Bronchial epithelial cell (primary cell): ENCODE results near the gene CCT2. TPM values are rescaled to one million over a fixed set of nuclear protein-coding genes. Genes with fewer than 3 reads are reported as not detected.

ENCODE experiments used
- DNase-seq: peaks from one replicate; pipeline ENCODE4 v3.0.0-alpha.2; 2010; ENCODE audit warnings: low read depth
- FAIRE-seq: peaks from 2 replicates; lab custom pipeline; 2011; peaks lifted over from hg19 to GRCh38; lab: Jason Lieb, UNC
- H3K27me3 ChIP-seq: 2 replicates; pipeline ENCODE4 v1.5.1; 2011; ENCODE audit warnings: low read length; ENCODE audit not compliant: control insufficient read depth, insufficient read depth
- H3K36me3 ChIP-seq: 2 replicates; pipeline ENCODE4 v1.5.1; 2011; ENCODE audit warnings: low read length; ENCODE audit not compliant: control insufficient read depth, insufficient read depth
- H3K4me3 ChIP-seq: 2 replicates; pipeline ENCODE4 v1.5.1; 2011; ENCODE audit warnings: mild to moderate bottlenecking, low read depth, low read length, control low read depth
- total RNA-seq: library from RNA; depleted of rRNA; stranded (reverse); fragments of >200 nt; gene quantifications from 2 replicates; pipeline ENCODE4 v1.2.1, GENCODE V29; 2014
- TF ChIP-seq, protein P1 (sequence below): IDR thresholded peaks from 2 replicates; pipeline ENCODE4 v1.5.1; 2011; ENCODE audit warnings: mild to moderate bottlenecking, moderate library complexity, low read length, control low read depth, inconsistent platforms; ENCODE audit not compliant: insufficient read depth, severe bottlenecking

The CCT2 gene
- total RNA-seq, 1 donor from 2014 or later, result 235 TPM

DNA sequence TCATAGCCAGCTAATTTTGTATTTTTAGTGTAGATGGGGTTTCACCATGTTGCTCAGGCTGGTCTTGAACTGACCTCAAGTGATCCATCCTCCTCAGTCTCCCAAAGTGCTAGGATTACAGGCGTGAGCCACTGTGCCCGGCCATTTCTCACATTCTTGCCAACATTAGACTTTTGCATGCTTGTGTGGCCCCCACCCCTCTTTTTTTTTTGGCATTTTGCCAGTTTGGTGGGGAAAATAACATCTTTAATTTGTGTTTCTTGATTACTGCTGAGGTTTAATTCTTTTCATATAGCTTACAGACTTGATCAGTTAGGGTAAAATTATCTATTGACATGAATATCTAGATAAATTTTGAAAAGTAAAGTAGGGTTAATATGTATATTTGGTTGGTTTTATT, 3.8 kb downstream of the CCT2 start:
- no peak for DNase-seq
- peaks cover 15% of the 10 kb centered on the region for H3K36me3 ChIP-seq
- H3K4me3 ChIP-seq, result no peak overlapping the region
- no peaks in the 10 kb centered on the region for H3K27me3 ChIP-seq
- TF ChIP-seq, protein P1, sequence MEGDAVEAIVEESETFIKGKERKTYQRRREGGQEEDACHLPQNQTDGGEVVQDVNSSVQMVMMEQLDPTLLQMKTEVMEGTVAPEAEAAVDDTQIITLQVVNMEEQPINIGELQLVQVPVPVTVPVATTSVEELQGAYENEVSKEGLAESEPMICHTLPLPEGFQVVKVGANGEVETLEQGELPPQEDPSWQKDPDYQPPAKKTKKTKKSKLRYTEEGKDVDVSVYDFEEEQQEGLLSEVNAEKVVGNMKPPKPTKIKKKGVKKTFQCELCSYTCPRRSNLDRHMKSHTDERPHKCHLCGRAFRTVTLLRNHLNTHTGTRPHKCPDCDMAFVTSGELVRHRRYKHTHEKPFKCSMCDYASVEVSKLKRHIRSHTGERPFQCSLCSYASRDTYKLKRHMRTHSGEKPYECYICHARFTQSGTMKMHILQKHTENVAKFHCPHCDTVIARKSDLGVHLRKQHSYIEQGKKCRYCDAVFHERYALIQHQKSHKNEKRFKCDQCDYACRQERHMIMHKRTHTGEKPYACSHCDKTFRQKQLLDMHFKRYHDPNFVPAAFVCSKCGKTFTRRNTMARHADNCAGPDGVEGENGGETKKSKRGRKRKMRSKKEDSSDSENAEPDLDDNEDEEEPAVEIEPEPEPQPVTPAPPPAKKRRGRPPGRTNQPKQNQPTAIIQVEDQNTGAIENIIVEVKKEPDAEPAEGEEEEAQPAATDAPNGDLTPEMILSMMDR, result no peak
- FAIRE-seq, result no peak

DNA sequence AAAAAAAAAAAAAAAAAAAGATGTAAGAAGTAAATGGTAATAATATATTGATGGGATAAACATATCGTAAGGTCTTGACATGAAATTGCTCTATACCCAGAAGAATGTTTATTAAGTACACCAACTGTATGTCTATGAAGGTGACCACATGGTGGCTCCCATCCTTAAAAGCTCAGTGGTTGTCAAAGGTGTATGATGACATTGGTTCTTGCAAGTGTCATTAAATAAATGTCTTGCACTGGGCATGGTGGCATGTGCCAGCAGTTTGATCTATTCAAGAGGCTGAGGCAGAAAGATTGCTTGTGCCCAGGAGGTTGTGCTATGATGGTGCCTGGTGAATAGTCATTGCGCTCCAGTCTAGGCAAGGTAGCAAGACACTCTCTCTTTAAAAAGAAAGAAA, 10.4 kb downstream of the CCT2 start:
- H3K4me3 ChIP-seq, result no peak overlapping the region
- H3K36me3 ChIP-seq, result peaks cover 23% of the 10 kb centered on the region
- TF ChIP-seq, protein P1, result no peak
- no peak for DNase-seq
- FAIRE-seq, result no peak
- no peaks in the 10 kb centered on the region for H3K27me3 ChIP-seq

DNA sequence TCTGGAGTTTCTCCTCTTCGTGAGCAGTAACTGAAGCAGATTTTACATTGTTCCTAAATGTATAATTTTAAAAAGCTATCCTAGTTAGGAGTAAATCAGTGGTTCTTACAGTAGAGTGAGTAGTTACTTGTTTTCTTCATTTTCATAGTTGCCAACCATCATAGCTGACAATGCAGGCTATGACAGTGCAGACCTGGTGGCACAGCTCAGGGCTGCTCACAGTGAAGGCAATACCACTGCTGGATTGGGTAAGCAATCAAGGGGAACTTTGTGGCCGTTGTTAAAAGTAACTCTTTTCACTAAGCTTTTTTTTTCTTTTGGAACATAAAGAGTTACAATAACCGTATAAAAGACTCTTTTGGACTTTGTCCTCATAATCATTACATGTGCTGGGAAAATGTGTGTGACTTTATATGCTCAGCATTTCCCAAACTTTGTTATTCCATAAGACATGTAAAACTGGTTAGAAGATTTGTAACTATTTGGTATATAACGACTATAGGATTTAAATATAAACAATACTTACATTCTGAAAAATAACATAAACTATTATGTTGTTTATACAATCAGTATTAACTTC, 13.0 kb downstream of the CCT2 start:
- FAIRE-seq (no peak), DNase-seq (no peak)
- TF ChIP-seq, protein P1, result no peak
- Histone ChIP-seq H3K27me3 (no peaks in the 10 kb centered on the region), H3K36me3 (peaks cover 19% of the 10 kb centered on the region), H3K4me3 (no peak overlapping the region)

DNA sequence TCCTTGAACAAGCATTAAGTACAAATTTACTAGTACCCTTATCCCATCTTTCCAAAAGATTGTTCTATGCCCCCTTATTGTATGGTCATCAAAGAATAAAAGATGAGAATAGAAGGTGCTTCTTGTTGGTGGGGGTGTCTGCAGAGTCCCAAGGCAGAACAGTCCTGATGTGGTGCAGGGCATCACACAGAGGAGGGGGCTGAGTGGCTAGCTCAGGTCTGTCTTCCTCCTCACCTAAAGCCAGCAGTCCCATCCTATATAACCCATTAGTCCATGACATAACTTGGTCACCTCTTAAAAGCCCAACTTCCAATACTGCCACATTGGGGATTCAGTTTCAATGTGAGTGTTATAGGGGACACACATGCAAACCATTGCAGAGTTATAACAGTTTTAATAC, 15.5 kb downstream of the CCT2 start:
- no peaks in the 10 kb centered on the region for H3K27me3 ChIP-seq
- peaks cover 14% of the 10 kb centered on the region for H3K36me3 ChIP-seq
- H3K4me3 ChIP-seq, result no peak overlapping the region
- FAIRE-seq, result no peak
- TF ChIP-seq, protein P1, result no peak
- no peak for DNase-seq

DNA sequence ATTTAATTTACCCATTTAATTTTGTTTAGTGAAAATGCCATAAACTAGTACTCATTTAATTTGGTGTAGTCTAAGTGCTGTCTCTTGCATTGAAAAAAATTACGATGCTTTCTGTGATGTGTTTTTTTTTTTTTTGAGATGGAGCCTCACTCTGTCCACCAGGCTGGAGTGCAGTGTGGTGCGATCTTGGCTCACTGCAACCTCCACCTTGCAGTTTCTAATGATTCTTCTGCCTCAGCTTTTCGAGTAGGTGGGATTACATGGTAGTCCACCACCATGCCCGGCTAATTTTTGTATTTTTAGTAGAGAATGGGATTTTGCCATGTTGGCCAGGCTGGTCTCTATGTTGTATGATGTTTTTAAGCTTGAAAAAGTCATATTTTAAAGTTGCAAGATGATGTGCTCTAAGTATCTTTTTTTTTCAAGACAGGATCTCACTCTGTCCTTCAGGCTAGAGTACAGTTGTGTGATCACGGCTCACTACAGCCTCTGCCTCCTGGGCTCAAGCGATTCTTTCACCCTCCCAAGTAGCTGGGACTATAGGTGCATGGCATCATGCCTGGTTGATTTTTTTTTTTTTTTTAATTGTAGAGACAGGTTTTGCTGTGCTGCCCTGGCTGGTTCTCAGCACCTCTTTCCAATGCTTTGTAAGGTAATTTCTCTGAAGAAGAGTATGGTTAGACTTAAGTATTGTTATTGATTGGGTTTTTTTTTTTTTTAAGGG, 16.9 kb downstream of the CCT2 start:
- FAIRE-seq (no peak), DNase-seq (no peak)
- TF ChIP-seq, protein P1, result no peak
- H3K4me3 ChIP-seq, result no peak overlapping the region
- peaks cover 12% of the 10 kb centered on the region for H3K36me3 ChIP-seq
- H3K27me3 ChIP-seq, result no peaks in the 10 kb centered on the region
